Liver (tissue), 9 donors: ENCODE results near the gene HYAL3. TPM values are rescaled to one million over a fixed set of nuclear protein-coding genes. Genes with fewer than 3 reads are reported as not detected.

Experiments used
- DNase-seq: peaks from one replicate; pipeline ENCODE4 v3.0.0-alpha.2; 2017; ENCODE audit warnings: low spot score
- H3K27ac ChIP-seq, 2 donors: one replicate each; pipeline ENCODE4 v1.7.0; 2013; ENCODE audit warnings: inconsistent platforms in 2 of 2, low read length in 2 of 2, control low read depth in 1 of 2, low read depth in 1 of 2, mild to moderate bottlenecking in 1 of 2
- H3K27me3 ChIP-seq, 4 donors: one replicate each; pipeline versions ENCODE4 v1.6.1 to v1.7.0; 2013; ENCODE audit warnings: low read length in 3 of 4, inconsistent platforms in 1 of 4, mild to moderate bottlenecking in 1 of 4, moderate library complexity in 1 of 4; ENCODE audit not compliant: control insufficient read depth in 4 of 4, insufficient read depth in 4 of 4
- H3K36me3 ChIP-seq, 4 donors: one replicate each; pipeline versions ENCODE4 v1.6.1 to v1.7.0; 2013; ENCODE audit warnings: low read length in 3 of 4, mild to moderate bottlenecking in 3 of 4, low read depth in 1 of 4, moderate library complexity in 1 of 4; ENCODE audit not compliant: control insufficient read depth in 4 of 4, insufficient read depth in 3 of 4
- H3K4me1 ChIP-seq, 4 donors: one replicate each; pipeline versions ENCODE4 v1.6.1 to v1.7.0; 2013; ENCODE audit warnings: low read length in 3 of 4, mild to moderate bottlenecking in 3 of 4, moderate library complexity in 1 of 4; ENCODE audit not compliant: control insufficient read depth in 4 of 4, insufficient read depth in 4 of 4
- H3K4me3 ChIP-seq, 3 donors: one replicate each; pipeline versions ENCODE4 v1.6.1 to v1.7.0; 2013; ENCODE audit warnings: low read length in 3 of 3, control low read depth in 1 of 3, low read depth in 1 of 3, mild to moderate bottlenecking in 1 of 3
- H3K9ac ChIP-seq, 2 donors: one replicate each; pipeline ENCODE4 v1.7.0; 2013; ENCODE audit warnings: low read length in 2 of 2, mild to moderate bottlenecking in 2 of 2, moderate library complexity in 2 of 2, control low read depth in 1 of 2, low read depth in 1 of 2
- H3K9me3 ChIP-seq, 4 donors: one replicate each; pipeline versions ENCODE4 v1.6.1 to v1.7.0; 2013; ENCODE audit warnings: low read length in 3 of 4; ENCODE audit not compliant: control insufficient read depth in 4 of 4
- ATF3 ChIP-seq: IDR thresholded peaks from 2 replicates; pipeline ENCODE4 v1.6.1; 2016; ENCODE audit warnings: antibody characterized with exemption
- EGR1 ChIP-seq, 2 donors: IDR thresholded peaks; 2 replicates each; pipeline ENCODE4 v1.6.1; 2016 to 2018; ENCODE audit warnings: antibody characterized with exemption in 2 of 2, low read depth in 2 of 2
- FOXA1 ChIP-seq: IDR thresholded peaks from 2 replicates; pipeline ENCODE4 v1.6.1; 2016; ENCODE audit warnings: antibody characterized with exemption
- FOXA2 ChIP-seq: IDR thresholded peaks from 2 replicates; pipeline ENCODE4 v1.6.1; 2016; ENCODE audit warnings: antibody characterized with exemption
- GABPA ChIP-seq, 2 donors: IDR thresholded peaks in 1 of 2; conservative IDR thresholded peaks in 1 of 2; 2 replicates each; pipeline ENCODE4 v1.6.1; 2016; ENCODE audit warnings: antibody characterized with exemption in 2 of 2, mild to moderate bottlenecking in 1 of 2, moderate library complexity in 1 of 2
- HNF4A ChIP-seq, 2 donors: conservative IDR thresholded peaks; 2 replicates each; pipeline ENCODE4 v1.6.1; 2016; ENCODE audit warnings: antibody characterized with exemption in 2 of 2, mild to moderate bottlenecking in 2 of 2
- HNF4G ChIP-seq: IDR thresholded peaks from 2 replicates; pipeline ENCODE4 v1.6.1; 2016; ENCODE audit warnings: antibody characterized with exemption
- JUND ChIP-seq, 2 donors: IDR thresholded peaks; 2 replicates each; pipeline ENCODE4 v1.6.1; 2016; ENCODE audit warnings: antibody characterized with exemption in 2 of 2
- MAX ChIP-seq: IDR thresholded peaks from 2 replicates; pipeline ENCODE4 v1.6.1; 2016; ENCODE audit warnings: antibody characterized with exemption
- NR2F2 ChIP-seq: IDR thresholded peaks from 2 replicates; pipeline ENCODE4 v1.6.1; 2016; ENCODE audit warnings: antibody characterized with exemption
- RAD21 ChIP-seq, 2 donors: IDR thresholded peaks; 2 replicates each; pipeline ENCODE4 v1.6.1; 2016; ENCODE audit warnings: antibody characterized with exemption in 2 of 2, mild to moderate bottlenecking in 2 of 2
- REST ChIP-seq: IDR thresholded peaks from 2 replicates; pipeline ENCODE4 v1.6.1; 2016; ENCODE audit warnings: antibody characterized with exemption, mild to moderate bottlenecking
- RXRA ChIP-seq, 2 donors: IDR thresholded peaks; 2 replicates each; pipeline ENCODE4 v1.6.1; 2017 to 2018; ENCODE audit warnings: antibody characterized with exemption in 2 of 2, mild to moderate bottlenecking in 1 of 2
- SP1 ChIP-seq: IDR thresholded peaks from 2 replicates; pipeline ENCODE4 v1.6.1; 2018; ENCODE audit warnings: antibody characterized with exemption, mild to moderate bottlenecking
- YY1 ChIP-seq: IDR thresholded peaks from 2 replicates; pipeline ENCODE4 v1.6.1; 2016; ENCODE audit warnings: antibody characterized with exemption, mild to moderate bottlenecking
- WGBS: extraction: QIAGEN DNeasy Blood & Tissue Kit; methylation state at CpG from one replicate; pipeline ENCODE4 v1.1.7; 2013; 5-methylcytosine and 5-hydroxymethylcytosine counted together
- polyA plus RNA-seq, 2 donors: library from polyadenylated mRNA; stranded (reverse) in 1 of 2; unstranded in 1 of 2; fragments of 200-250 nt in 1 of 2; fragments of >200 nt in 1 of 2; fragmentation: Nextera tagmentation in 1 of 2; extraction: Ambion mirVana in 1 of 2; gene quantifications; one replicate each; pipeline versions ENCODE4 v1.2.1 to v1.2.3, GENCODE V29; 2013 to 2015
- total RNA-seq, 2 donors: library from RNA; depleted of rRNA; stranded (reverse); fragments of >200 nt; gene quantifications; one replicate each; pipeline ENCODE4 v1.2.3, GENCODE V29; 2014
- TF ChIP-seq, protein P1 (sequence below): fragments of 150-350 bp; IDR thresholded peaks from 2 replicates; pipeline ENCODE4 v1.5.1; 2017; ENCODE audit warnings: improper control_type of control experiment, low read depth, low read length; ENCODE audit not compliant: missing input control
- TF ChIP-seq, protein P2 (sequence below): IDR thresholded peaks from 2 replicates; pipeline ENCODE4 v1.6.1; 2016; ENCODE audit warnings: antibody characterized with exemption
- donor health status: healthy.
- donor health status: healthy.
- donor health status: healthy.
- donor health status: healthy.
- donor health status: healthy.

Gene HYAL3
- total and polyA plus RNA-seq, 4 donors: 1.8 to 6.6 (median 2.0) TPM

DNA sequence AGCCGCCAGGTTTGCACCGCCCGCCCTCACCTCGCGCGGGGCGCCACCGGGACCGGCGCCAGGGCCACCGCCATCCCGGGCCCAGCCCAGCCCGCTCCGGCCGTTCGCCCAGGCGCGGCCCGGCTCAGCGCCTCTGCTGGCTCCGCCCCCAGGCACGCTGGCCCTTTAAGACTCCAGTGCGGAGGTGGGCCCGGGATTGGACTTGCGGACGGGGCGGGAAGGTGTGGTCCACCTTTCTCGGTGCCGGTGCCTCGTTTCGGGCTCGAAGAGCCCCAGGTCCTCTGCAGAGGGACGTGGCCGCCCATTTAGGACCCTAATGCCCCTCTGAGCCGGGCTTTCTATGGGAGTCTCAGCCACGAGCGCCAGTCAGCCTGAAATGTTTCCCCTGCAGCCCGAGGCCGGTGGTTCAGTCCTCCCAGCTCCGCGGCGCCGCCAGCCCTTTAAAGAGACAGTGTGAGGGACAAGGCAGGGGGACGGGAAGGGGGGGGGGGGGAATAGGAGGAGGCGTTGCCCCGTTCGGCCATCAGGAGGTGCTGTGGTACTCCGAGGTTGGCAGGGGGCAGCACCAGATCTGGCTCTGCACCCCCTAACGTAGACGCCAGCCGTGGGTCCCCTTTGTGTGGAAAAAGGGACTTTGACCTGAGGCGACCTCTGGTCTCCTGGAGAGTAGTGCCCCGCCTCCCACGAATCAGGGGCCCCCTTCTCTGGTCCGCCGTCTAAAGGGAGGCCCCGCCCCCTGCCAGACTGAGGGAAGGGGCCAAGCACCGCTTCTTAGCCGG is 22.3 kb upstream of the HYAL3 start:
- peaks cover 0 to 11% (median 2%) of the 10 kb centered on the region in 4 donors for H3K36me3 ChIP-seq
- peak overlapping the region; percentile 81 to 96 (median 95) for H3K4me3 ChIP-seq

More for the DNA sequence above, 22.3 kb upstream of the HYAL3 start:
- Histone ChIP-seq H3K27me3 (no peaks in the 10 kb centered on the region), H3K9me3 (no peaks in the 10 kb centered on the region), H3K4me1 (peaks cover 15 to 71% (median 53%) of the 10 kb centered on the region in 4 donors), H3K9ac (peak overlapping the region; percentile 94 to 97), H3K27ac (peak overlapping the region; percentile 98 to 99)
- TF ChIP-seq NR2F2: peak; percentile 71
- TF ChIP-seq RAD21 (IDR thresholded peaks at IDR 0.05): peak in 1 of 2 donors; percentile 17
- TF ChIP-seq HNF4A (conservative IDR thresholded peaks at IDR 0.05): peak in 1 of 2 donors; percentile 9
- TF ChIP-seq GABPA (IDR thresholded peaks at IDR 0.05 in 1 of 2, conservative IDR thresholded peaks at IDR 0.05 in 1 of 2): no peak
- TF ChIP-seq RXRA (IDR thresholded peaks at IDR 0.05): peak; percentile 4 to 23
- TF ChIP-seq FOXA1: no peak
- TF ChIP-seq FOXA2: no peak
- TF ChIP-seq, protein P1, sequence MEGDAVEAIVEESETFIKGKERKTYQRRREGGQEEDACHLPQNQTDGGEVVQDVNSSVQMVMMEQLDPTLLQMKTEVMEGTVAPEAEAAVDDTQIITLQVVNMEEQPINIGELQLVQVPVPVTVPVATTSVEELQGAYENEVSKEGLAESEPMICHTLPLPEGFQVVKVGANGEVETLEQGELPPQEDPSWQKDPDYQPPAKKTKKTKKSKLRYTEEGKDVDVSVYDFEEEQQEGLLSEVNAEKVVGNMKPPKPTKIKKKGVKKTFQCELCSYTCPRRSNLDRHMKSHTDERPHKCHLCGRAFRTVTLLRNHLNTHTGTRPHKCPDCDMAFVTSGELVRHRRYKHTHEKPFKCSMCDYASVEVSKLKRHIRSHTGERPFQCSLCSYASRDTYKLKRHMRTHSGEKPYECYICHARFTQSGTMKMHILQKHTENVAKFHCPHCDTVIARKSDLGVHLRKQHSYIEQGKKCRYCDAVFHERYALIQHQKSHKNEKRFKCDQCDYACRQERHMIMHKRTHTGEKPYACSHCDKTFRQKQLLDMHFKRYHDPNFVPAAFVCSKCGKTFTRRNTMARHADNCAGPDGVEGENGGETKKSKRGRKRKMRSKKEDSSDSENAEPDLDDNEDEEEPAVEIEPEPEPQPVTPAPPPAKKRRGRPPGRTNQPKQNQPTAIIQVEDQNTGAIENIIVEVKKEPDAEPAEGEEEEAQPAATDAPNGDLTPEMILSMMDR: peak; percentile 31
- no peak for TF ChIP-seq JUND (IDR thresholded peaks at IDR 0.05)
- TF ChIP-seq MAX: peak; percentile 99
- TF ChIP-seq HNF4G: no peak
- no peak for TF ChIP-seq REST
- no peak for TF ChIP-seq ATF3
- TF ChIP-seq YY1: no peak
- TF ChIP-seq SP1: peak; percentile 77
- peak in 1 of 2 donors; percentile 83 for TF ChIP-seq EGR1 (IDR thresholded peaks at IDR 0.05; ENCODE audit: low read depth in 2 of 2)
- TF ChIP-seq, protein P2, sequence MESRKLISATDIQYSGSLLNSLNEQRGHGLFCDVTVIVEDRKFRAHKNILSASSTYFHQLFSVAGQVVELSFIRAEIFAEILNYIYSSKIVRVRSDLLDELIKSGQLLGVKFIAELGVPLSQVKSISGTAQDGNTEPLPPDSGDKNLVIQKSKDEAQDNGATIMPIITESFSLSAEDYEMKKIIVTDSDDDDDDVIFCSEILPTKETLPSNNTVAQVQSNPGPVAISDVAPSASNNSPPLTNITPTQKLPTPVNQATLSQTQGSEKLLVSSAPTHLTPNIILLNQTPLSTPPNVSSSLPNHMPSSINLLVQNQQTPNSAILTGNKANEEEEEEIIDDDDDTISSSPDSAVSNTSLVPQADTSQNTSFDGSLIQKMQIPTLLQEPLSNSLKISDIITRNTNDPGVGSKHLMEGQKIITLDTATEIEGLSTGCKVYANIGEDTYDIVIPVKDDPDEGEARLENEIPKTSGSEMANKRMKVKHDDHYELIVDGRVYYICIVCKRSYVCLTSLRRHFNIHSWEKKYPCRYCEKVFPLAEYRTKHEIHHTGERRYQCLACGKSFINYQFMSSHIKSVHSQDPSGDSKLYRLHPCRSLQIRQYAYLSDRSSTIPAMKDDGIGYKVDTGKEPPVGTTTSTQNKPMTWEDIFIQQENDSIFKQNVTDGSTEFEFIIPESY: no peak
- 2% methylated on average over 59 of the region's 59 CpGs for WGBS
- peak; percentile 88 for DNase-seq
